IPS DF 6.9 (cell line): ENCODE data around the gene ATXN2.
A peak's percentile ranks its signal among the peaks of the same experiment; 100 is the strongest.
"Not testable (repeated sequence)": the region's sequence is repeated elsewhere in the genome, so short reads cannot be mapped to it uniquely, and the experiment has no call there.

ENCODE experiments used
- DNase-seq: peaks from one replicate; pipeline ENCODE4 v3.0.0-alpha.2; 2013; ENCODE audit warnings: low read depth, low spot score
- H3K27ac ChIP-seq: one replicate; pipeline ENCODE4 v1.5.1; 2013; ENCODE audit warnings: low read length, control low read depth
- H3K27me3 ChIP-seq: 2 replicates; pipeline ENCODE4 v1.6.1; 2013; ENCODE audit warnings: mild to moderate bottlenecking, low read length; ENCODE audit not compliant: control insufficient read depth, insufficient read depth
- H3K36me3 ChIP-seq: 2 replicates; pipeline ENCODE4 v1.6.1; 2013; ENCODE audit warnings: low read length; ENCODE audit not compliant: control insufficient read depth, insufficient read depth
- H3K4me1 ChIP-seq: 2 replicates; pipeline ENCODE4 v1.6.1; 2013; ENCODE audit warnings: low read length; ENCODE audit not compliant: control insufficient read depth, insufficient read depth
- H3K4me3 ChIP-seq: 2 replicates; pipeline ENCODE4 v1.5.1; 2013; ENCODE audit warnings: mild to moderate bottlenecking, low read length
- H3K9me3 ChIP-seq: 2 replicates; pipeline ENCODE4 v1.6.1; 2013; ENCODE audit warnings: low read length, inconsistent platforms; ENCODE audit not compliant: control insufficient read depth, insufficient read depth
- WGBS: extraction: QIAGEN DNeasy Blood & Tissue Kit; methylation state at CpG from one replicate; pipeline ENCODE4 v1.1.7; 2013; ENCODE audit warnings: mixed read lengths, missing lambda C conversion rate; ENCODE audit not compliant: insufficient read length, insufficient coverage; 5-methylcytosine and 5-hydroxymethylcytosine counted together

Gene ATXN2

GRCh38 chr12:111546171-111546570 lies 52.9 kb downstream of the ATXN2 start:
- no peak overlapping the region for H3K27ac ChIP-seq
- no peak for DNase-seq
- no peaks in the 10 kb centered on the region for H3K9me3 ChIP-seq
- no peak overlapping the region for H3K4me3 ChIP-seq
- no peaks in the 10 kb centered on the region; the same call in 1 of the 2 replicates for H3K36me3 ChIP-seq
- no peaks in the 10 kb centered on the region for H3K27me3 ChIP-seq
- WGBS: no CpG with 5 or more reads among the region's 2 CpGs
- H3K4me1 ChIP-seq: no peaks in the 10 kb centered on the region

GRCh38 chr12:111544032-111544431 lies 55.1 kb downstream of the ATXN2 start:
- Histone ChIP-seq H3K9me3 (no peaks in the 10 kb centered on the region), H3K27me3 (no peaks in the 10 kb centered on the region), H3K4me1 (no peaks in the 10 kb centered on the region), H3K36me3 (no peaks in the 10 kb centered on the region; the same call in 1 of the 2 replicates), H3K27ac (no peak overlapping the region), H3K4me3 (no peak overlapping the region)
- no CpG with 5 or more reads among the region's 1 CpG for WGBS
- DNase-seq: no peak

GRCh38 chr12:111532751-111533150 lies 66.4 kb downstream of the ATXN2 start:
- Histone ChIP-seq H3K27me3 (no peaks in the 10 kb centered on the region), H3K4me1 (no peaks in the 10 kb centered on the region; the same call in 1 of the 2 replicates), H3K4me3 (no peak overlapping the region), H3K27ac (no peak overlapping the region), H3K36me3 (no peaks in the 10 kb centered on the region; the same call in 1 of the 2 replicates), H3K9me3 (no peaks in the 10 kb centered on the region)
- no peak for DNase-seq
- no CpG with 5 or more reads among the region's 2 CpGs for WGBS

- whole genome bisulfite sequencing: no CpG with 5 or more reads among the region's 8 CpGs
- Histone ChIP-seq H3K4me3 (no peak overlapping the region), H3K27me3 (no peaks in the 10 kb centered on the region), H3K27ac (no peak overlapping the region), H3K4me1 (no peaks in the 10 kb centered on the region; the same call in 1 of the 2 replicates), H3K9me3 (no peaks in the 10 kb centered on the region), H3K36me3 (no peaks in the 10 kb centered on the region; the same call in 1 of the 2 replicates)
- DNase-seq: peak; percentile 52
Observed at GRCh38 chr12:111529424-111530368, 69.4 kb downstream of the ATXN2 start.

- H3K4me3 ChIP-seq: no peak overlapping the region
- H3K9me3 ChIP-seq: no peaks in the 10 kb centered on the region
- H3K27ac ChIP-seq: no peak overlapping the region
- WGBS: no CpG with 5 or more reads among the region's 5 CpGs
- DNase-seq: no peak
- no peaks in the 10 kb centered on the region for H3K27me3 ChIP-seq
- peaks cover 4% of the 10 kb centered on the region; the same call in 1 of the 2 replicates for H3K36me3 ChIP-seq
- no peaks in the 10 kb centered on the region for H3K4me1 ChIP-seq
Observed at GRCh38 chr12:111523587-111524167, 75.4 kb downstream of the ATXN2 start.

- H3K9me3 ChIP-seq: no peaks in the 10 kb centered on the region
- H3K27ac ChIP-seq: no peak overlapping the region
- no CpG with 5 or more reads among the region's 2 CpGs for WGBS
- no peaks in the 10 kb centered on the region for H3K27me3 ChIP-seq
- no peak for DNase-seq
- no peak overlapping the region for H3K4me3 ChIP-seq
- H3K36me3 ChIP-seq: peaks cover 4% of the 10 kb centered on the region; the same call in 1 of the 2 replicates
- H3K4me1 ChIP-seq: no peaks in the 10 kb centered on the region
Observed at GRCh38 chr12:111521801-111522200, 77.3 kb downstream of the ATXN2 start.

GRCh38 chr12:111519937-111520336 lies 79.2 kb downstream of the ATXN2 start:
- peaks cover 4% of the 10 kb centered on the region; the same call in 1 of the 2 replicates for H3K36me3 ChIP-seq
- DNase-seq: no peak
- H3K9me3 ChIP-seq: no peaks in the 10 kb centered on the region
- H3K27me3 ChIP-seq: no peaks in the 10 kb centered on the region
- H3K4me1 ChIP-seq: no peaks in the 10 kb centered on the region
- no CpG with 5 or more reads among the region's 2 CpGs for WGBS
- no peak overlapping the region for H3K27ac ChIP-seq
- H3K4me3 ChIP-seq: no peak overlapping the region

GRCh38 chr12:111519083-111519482 lies 80.0 kb downstream of the ATXN2 start:
- Histone ChIP-seq H3K36me3 (peaks cover 4% of the 10 kb centered on the region; the same call in 1 of the 2 replicates), H3K4me3 (no peak overlapping the region), H3K27me3 (no peaks in the 10 kb centered on the region), H3K27ac (no peak overlapping the region), H3K4me1 (no peaks in the 10 kb centered on the region), H3K9me3 (no peaks in the 10 kb centered on the region)
- no peak for DNase-seq

- not testable (repeated sequence) for H3K36me3 ChIP-seq, H3K27me3 ChIP-seq, H3K4me3 ChIP-seq, H3K4me1 ChIP-seq, H3K9me3 ChIP-seq, DNase-seq, H3K27ac ChIP-seq
- WGBS: no CpG with 5 or more reads among the region's 6 CpGs
Observed at GRCh38 chr12:111507719-111508118, 91.4 kb downstream of the ATXN2 start.

GRCh38 chr12:111507258-111507657 lies 91.9 kb downstream of the ATXN2 start:
- H3K27ac ChIP-seq, H3K9me3 ChIP-seq, H3K27me3 ChIP-seq, DNase-seq, H3K4me1 ChIP-seq, H3K4me3 ChIP-seq, H3K36me3 ChIP-seq: not testable (repeated sequence)
- WGBS: no CpG with 5 or more reads among the region's 31 CpGs
